ENCODE measurements around the gene ZDHHC3.
"Not testable (repeated sequence)": the region's sequence is repeated elsewhere in the genome, so short reads cannot be mapped to it uniquely, and the experiment has no call there.

GRCh38 chr3:44949770-44950169, 26.2 kb downstream of the ZDHHC3 start:
- TF ChIP-seq CTCF (IDR thresholded peaks at IDR 0.05; ENCODE audit: insufficient read depth, low read depth, low read length); EZH2 (IDR thresholded peaks at IDR 0.05; ENCODE audit: insufficient read depth, low read length): not testable (repeated sequence)
